Right lung (tissue), 5 donors: ENCODE results near the gene BICD2. TPM values are rescaled to one million over a fixed set of nuclear protein-coding genes. Genes with fewer than 3 reads are reported as not detected.
"Not testable (repeated sequence)": the region's sequence is repeated elsewhere in the genome, so short reads cannot be mapped to it uniquely, and the experiment has no call there.

Experiments
- DNase-seq, 2 donors: peaks; one replicate each; pipeline ENCODE4 v3.0.0-alpha.2; 2013
- polyA plus RNA-seq, 5 donors: library from polyadenylated mRNA; unstranded; fragments of 120-200 nt; gene quantifications; one replicate each; pipeline versions ENCODE4 v1.2.1 to v1.2.3, GENCODE V29; 2013; ENCODE audit warnings: inconsistent platforms in 1 of 5, low replicate concordance in 1 of 5; ENCODE audit not compliant: insufficient read length in 5 of 5, insufficient read depth in 1 of 5

Gene BICD2
- polyA plus RNA-seq, 5 donors = 23.2 to 27.0 (median 25.4) TPM

DNA sequence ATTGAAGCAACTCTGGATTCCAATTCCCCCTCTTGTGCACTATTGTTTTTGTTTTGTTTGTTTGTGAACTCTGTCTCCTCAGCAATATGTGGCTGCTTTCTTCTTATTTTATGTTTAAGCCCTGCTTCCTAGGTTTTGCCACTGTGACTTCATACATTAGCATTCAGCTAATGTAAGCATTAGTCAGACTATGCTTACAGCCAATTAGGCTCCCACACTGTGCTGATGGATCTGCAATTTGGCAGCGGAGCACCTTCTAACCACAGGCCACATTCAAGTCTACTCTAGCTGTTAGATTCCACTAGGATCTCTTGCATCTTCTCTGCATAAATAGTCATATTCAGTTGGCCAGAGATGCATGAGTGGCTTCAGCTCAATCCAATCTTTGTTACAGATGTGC lies 9.6 kb upstream of the BICD2 start:
- no peak for DNase-seq

DNA sequence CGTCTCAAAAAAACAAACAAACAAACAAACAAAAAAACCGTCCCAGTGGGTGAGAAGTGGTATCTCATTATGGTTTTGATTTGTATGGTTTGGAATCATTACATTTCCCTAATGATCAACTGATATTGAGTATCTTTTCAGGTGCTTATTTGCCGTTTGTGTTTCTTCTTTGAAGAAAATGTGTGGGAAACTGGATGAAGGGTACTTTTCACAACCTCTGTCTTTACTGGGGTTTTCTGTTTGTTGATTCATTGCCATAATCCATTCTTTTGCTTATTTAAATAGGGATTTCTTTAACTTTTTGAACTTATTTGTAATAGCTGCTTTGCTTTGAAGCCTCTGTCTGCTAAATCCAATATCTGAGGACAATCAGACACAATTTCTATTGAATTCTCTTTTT lies 9.2 kb upstream of the BICD2 start:
- DNase-seq = no peak

DNA sequence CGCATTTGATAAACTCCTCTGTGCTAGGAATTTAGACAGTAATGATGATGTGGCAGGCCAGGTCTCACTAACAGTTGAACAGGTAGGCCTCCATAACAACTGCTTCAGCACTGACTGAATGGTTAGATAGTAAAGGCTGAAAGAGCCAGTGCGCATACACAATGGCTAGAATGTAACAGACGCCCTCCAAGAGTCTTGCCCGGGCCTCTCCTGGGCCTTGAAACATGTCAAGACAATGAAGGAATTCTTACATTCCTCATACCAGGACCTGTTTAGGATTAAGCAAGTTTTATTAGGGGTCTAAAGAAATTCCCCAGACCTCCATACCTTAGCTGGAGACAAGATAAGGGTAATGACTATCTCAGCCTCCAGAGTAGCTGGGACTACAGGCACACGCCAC lies 6.7 kb upstream of the BICD2 start:
- DNase-seq = no peak

DNA sequence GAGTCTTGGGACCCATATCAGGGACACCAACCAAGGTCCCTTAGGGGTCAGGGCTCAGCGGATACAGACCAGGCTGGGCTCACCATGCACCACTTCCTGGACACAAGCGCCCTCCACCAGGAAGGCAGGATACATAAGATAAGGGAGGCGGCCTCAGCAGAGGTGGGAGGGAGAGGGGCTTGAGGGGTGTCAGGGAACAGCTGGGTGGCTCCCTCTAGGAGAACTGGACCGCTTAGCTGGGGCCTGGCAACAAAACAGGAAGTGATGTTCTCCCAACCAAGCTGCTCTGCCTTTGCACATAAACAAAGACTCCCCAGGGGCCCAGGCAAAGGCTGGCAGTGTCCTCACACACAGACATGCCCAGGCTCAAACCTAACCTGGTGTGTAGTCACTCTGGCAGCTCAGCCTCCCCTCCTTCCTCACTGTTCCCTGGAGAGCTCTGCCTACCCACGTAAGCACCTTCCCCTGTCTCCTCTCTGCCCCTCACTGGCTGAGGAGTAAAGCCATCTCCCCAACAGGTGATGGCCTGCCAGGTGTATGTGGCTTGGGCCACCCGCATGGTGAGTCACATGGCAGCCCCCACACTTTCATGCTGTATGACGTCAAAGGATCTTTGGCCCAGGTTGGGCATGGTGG lies 5.8 kb upstream of the BICD2 start:
- no peak for DNase-seq

DNA sequence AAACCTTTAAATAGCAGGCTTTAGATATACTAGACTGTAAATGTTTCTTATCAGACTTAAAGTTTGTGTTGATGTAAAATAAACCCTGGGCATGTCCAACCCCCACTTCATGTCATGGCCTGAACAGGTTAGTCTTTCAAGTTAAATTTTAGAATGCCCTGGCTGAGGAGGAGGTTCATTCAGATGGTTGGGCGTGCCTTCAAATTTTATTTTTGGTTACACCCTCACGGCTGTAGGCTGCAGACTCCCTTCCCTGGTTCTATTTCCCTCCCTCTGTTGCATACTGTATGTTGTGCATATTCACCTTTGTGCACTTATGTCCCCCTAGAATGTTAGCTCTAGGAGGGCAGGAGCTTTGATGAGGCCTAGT lies 5.3 kb upstream of the BICD2 start:
- DNase-seq = no peak

DNA sequence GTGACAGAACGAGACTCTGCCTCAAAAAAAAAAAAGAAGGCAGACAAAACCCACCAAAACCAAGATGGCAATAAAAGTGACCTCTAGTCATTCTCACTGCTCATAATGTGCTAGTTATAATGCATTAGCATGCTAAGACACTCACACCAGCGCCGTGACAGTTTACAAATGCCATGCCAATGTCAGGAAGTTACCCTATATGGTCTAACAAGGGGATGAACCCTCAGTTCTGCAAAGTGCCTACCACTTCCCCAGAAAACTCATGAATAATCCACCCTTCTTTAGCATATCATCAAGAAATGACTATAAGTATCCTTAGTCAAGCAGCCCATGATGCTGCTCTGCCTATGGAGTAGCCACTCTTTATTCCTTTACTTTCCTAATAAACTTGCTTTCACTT lies 4.7 kb upstream of the BICD2 start:
- no peak for DNase-seq

DNA sequence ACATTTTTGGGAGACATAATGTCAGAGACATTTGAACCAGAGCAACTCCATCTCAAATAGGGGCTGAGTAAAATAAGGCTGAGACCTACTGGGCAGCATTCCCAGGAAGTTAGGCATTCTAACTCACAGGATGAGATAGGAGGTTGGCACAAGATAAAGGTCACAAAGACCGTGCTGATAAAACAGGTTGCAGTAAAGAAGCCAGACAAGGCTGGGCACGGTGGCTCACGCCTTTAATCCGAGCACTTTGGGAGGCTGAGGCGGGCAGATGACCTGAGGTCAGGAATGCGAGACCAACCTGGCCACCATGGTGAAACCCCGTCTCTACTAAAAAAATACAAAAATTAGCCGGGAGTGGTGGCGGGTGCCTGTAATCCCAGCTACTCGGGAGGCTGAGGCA lies 4.2 kb upstream of the BICD2 start:
- DNase-seq = not testable (repeated sequence)

DNA sequence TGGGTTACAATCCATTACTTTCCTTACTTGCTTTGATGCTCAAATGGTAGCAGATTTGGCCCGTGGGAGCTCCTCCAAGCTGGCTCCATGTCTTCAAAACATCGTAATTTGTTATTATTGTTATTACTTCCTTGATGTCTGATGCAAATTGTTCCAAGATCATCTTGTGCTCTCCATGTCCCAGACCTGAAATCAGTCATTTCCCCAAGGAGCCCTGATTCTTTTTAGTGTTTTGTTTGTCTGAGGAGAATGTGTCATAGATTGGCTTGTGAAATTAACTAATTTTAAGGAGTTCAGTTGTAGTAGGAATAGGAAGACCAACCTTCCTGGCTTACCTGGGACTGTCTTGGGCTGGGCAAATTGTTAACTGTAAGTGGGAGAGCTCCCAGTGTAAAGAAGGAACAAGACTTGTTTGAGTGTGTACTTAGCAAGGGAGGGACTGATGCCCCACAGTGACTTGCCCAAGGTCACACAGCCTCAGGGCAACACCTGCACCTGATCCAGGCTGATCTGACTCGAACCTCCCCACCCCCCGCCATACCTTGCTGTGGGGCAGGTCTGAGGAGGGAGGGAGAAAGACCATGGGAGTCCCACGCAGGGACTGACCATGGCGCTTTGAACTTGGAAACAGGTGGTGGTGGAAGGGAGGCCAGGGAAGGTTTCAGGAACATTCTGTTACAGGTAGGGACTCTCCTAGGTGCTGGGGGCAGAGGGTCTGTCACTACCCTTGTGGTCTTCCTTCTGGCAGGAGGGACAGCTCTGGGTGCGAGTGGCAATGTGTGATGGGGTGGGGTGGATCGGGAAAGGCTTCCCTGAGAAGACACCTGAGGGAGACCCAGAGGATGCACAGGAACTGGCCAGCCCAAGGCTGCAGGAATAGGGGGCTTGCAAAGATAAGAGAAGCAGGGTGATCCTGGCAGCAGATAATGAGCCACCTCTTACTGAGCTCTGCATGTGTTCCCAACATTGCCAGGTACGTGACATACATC lies 2.7 kb upstream of the BICD2 start:
- DNase-seq = no peak

DNA sequence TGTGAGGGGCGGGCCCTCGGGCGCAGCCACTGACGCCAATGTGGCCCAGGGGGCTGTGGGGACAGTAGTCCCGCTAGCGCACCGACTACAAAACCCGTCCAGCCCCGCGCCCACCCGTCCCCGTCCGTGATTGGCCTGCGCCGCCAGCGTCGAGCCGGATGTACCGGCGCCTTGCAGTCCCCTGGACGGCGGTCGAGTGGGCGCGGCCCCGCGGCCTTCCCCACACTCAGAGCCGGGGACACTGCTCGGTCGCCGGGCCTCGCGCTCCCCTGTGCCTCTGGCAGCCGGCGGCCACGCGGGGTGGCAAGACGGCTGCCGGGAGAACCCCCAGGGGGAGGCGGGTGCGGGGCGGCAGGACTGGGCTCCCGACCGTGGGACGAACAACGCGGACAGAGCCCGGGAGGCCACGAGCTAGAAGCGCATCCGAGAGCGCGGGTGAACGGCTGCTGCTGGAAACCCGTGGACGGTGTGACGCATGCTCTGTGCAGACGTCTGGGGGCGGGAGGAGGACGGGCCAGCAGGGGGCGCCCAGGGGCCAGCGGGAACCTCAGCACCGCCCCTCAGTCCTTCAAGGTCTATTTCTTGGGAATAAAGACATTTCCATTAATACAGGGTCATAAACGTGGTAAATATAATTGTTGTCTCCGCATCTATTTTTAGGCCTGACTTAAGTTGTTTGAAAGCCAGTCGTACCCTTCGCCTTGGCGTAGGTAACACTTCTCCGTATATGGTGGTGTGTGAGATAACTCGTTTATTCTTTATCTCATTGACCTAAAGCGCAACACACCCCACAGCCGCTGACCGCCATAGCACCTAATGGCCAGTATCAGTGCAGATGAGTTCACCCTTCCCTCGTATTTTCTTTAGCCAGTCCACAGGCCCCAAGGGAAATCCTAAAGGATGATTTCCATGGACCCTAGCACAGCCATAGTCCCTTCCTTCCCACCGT lies 629 bp upstream of the BICD2 start:
- DNase-seq = peak; percentile 99

DNA sequence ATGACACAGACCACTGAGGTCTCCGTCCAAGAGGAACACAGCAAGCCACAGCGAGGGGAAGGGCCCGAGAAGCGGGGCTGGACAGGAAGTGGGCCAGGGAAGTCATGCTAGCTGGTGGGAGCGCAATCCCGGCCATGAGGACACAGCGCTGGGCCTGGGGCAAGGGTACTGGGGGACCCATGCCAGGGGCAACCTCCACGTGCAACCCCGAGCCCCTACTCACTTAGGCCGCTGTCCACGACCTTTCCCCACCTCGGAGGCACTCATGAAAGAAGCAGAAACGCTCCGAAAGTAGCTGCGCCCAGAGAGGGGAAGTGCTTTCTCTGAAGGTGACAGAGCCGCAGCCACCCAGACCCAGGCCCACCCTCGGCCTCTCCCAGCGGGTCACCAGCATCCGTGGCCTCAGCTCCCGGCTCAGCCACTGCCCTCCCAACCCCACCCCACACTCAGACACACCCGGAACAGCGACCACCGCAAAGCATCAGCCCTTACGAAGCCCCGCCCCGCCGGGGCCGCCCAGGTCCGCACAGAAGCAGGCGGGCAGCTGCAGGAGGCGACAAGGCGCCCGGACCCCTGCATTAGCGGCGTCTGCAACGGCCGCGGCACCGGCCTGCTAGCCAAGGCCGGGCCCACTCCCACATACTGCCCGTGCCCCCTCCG lies 782 bp downstream of the BICD2 start:
- no peak for DNase-seq

DNA sequence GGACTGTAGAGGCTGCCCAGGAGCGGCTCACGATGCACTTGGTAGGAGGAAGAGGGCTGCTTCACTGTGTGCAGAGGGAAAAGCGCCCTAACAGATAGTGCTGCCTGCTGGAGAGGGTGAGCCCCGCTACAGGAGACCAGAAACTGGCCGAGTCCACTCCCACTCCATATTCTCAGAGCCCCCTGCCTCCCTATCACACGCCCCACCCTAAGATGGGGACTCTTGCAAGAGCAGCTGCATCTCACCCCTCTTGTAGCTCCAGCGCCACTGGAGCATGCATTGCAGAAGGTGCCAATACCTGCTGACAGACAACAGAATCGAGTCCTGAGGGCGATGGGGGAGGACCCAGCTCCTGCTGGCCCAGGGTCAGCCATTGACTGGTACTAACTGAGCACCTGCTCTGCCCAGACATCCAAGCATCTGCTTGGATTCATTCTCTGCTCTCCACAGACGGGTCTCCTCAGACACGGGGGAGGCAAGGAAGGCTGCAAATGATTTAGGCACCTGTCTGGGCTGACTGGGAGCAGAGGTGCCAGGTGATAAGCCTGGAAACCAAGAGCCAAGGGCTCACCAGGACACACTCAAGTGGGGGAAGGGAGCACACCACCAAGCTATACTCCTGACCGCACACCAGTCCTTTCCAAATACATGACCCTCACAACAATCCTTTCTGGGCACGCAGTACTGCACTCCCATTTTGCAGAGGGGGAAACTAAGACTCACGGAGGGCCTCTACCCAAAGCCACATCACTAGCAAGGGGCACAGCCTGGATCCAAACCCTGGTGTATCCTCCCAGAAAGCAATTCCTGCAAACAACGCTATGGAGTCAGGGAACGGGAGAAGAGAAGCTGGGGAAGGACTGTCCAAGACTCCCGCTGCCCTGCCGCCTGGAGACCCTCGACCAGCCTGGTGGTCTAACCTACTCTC lies 1.6 kb downstream of the BICD2 start:
- no peak for DNase-seq

DNA sequence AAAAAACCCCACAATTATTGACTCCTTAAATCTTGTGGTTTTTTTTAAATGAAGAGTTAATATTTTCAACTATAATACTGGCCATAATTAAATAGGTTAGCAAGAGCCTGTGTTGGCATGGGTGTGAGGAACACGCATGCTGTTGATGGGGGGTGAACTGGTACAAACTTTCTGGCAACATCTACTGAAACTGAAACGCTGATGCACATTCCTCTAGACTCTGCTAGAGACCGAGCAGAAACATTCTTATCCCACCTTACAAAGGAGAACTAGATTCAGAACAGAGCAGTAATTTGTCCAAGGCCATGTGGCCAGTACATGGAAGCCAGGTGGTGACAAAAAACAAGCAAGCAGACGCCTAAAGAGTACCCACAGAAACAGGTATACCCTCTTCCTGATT lies 2.4 kb downstream of the BICD2 start:
- no peak for DNase-seq

DNA sequence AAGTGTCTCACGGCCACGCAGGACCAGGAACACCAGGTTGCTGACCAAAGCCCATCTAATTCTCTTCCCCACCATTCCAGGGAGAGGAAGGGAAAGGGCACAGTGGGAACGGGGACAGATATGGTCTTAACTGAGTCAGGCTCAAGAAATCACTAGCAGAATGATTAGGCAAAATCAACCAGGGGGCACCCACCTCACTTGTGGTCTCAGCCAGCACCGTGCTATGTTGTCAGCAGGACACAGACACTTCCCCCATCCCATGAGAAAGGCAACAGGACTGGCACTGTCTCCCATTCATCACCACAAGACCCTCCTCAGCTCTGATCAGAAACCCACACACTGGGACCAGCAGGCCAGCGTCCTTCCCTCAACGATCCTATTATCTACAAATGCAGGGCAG lies 2.9 kb downstream of the BICD2 start:
- no peak for DNase-seq

DNA sequence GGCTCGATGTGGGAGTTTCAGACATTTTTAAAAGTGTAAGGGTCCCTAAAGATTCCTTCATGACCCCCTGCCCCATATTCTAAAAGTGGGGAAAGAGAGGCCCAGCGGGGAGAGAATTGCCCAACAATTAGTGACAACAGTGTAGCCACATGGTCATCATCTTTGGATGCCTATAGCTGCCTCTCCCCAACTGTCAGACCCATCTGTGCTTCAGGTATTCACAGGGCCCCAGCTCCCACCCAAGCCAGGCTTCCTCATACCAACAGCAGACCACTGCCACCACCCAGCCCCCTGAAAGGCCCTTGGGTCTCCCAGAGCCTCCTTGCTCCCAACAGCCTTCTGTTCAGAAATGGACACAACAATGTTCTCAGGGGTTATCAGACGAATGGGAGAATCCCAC lies 4.1 kb downstream of the BICD2 start:
- DNase-seq = no peak

DNA sequence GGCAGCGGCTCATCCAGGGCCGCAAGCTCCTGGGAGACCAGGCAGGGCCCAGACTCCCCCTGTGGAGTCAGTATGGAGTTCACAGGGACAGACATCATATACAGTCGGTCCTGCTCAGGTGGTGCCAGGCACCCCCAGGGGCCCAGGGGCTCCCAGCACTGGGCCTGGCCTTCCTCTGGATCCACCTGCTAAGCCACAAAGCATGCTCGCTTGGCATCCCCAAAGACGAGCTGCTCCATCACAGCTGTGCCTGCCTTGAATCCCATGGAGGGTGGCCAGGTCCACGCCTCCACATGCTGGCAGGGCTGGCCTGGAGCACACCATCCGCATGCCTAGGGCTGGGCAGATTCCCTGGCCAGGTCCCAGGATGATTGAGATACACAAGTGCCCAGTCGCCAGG lies 4.6 kb downstream of the BICD2 start:
- DNase-seq = no peak

DNA sequence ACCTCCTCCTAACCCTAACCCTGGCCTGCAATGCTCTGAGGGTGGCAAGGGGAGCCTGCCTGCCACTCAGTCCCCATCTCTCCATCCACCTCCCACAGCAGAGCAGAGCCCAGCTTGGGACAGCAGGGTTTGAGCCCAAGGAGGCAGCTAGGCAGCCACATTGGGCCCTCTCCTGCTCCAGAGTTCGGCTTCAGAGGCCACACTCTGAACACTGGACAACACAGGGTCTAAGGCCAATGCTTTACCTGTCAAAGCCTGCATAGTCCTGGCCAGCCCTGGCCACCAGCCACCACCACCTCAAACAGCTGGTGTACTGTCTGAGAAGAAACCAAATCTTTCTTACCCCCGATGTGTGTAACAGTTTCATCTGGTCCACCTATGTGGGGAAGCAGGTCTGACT lies 5.2 kb downstream of the BICD2 start:
- DNase-seq = no peak

DNA sequence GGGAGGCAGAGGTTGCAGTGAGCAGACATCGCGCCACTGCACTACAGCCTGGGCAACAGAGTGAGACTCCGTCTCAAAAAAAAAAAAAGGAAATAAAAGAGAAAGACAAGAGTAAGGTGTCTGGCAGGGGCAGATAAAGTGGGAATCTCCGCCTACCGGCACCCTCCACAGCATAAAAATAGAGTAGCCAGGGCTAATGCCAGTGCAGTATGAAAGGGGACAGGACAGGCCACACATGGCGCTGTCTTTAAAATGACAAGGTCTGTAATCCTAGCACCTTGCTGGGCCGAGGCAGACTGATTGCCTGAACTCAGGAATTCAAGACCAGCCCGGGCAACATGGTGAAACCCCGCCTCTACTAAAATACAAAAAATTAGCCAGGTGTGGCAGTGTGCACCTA lies 7.8 kb downstream of the BICD2 start:
- no peak for DNase-seq

DNA sequence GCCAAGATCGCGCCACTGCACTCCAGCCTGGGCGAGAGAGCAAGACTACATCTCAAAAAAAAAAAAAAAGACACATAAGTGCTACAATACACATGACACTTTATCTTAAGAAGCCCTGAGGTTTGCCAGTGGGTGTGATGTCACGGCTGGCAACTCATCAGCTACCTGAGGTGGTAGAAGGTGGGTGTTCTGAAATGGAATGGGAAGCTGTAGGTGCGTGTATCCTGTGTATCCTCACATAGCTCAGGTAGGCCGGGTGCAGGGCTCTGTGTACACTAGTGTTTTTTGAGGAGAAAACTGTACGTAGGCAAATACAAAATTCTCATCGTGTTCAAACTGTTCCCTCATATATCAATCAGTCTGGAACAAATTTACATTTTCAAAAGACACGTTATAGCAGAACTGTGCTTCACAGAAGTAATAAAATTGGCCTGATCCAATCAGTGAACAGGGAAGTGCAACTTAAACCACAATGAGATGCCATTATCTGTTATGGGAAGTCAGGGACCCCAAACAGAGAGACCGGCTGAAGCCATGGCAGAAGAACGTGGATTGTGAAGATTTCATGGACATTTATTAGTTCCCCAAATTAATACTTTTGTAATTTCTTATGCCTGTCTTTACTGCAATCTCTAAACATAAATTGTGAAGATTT lies 10.4 kb downstream of the BICD2 start:
- no peak for DNase-seq

DNA sequence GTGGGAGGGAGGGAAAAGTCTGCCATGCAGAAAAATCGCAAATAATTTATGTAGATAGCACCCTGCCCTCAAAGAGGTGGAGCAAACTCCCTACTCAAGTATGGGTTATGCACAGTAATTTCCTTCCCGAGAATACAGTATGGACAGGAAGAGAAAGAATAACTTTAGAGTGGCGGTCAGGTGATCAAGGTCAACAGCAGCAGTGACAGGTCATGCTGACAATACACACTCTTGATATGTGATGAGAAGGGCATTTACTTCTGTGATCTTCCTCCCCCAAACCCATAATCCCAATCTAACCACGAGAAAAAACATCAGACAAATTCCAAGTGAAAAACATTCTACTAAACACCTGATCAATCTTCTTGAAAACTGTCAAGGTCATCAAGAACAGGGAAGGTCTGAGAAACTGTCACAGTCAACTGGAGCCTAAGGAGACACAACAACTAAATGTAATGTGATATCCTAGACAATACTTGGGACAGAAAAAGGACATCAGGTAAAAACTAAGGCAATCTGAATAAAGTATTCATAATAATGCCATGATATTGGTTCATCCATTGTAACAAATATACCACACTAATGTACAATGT lies 11.7 kb downstream of the BICD2 start:
- DNase-seq = no peak

DNA sequence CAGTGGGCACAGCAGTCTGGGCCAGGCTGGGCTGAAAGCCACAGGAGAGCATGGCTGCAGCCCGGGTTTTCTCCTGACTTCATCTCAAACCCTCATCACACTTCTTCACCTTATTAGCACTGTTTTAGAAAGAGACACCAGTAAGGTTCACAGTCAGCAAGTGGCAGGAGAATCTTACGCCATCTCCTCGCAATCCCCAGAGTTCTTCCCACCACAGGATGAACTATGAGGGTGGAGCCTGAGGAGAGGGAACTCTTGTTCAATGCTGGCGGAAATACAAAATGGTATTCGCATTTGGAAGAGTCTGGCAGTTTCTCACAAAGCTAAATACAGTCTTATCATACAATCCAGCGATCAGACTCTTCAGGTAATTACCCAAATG lies 14.7 kb downstream of the BICD2 start:
- no peak for DNase-seq
